Pancreas (tissue), 10 donors: Measurements from ENCODE around the gene MIX23. TPM values are rescaled to one million over a fixed set of nuclear protein-coding genes. Genes with fewer than 3 reads are reported as not detected.

Experiments
- ATAC-seq, 4 donors: fragments of 200-7000 bp; cut with Tn5 transposase; one replicate each; pipeline versions ENCODE4 v1.8.0 to v1.9.1; 2020; ENCODE audit warnings: mild to moderate bottlenecking in 4 of 4, moderate library complexity in 4 of 4
- DNase-seq, 6 donors: peaks; one replicate each; pipeline ENCODE4 v3.0.0-alpha.2; 2020
- FAIRE-seq: peaks from 2 replicates; lab custom pipeline; 2012; peaks lifted over from hg19 to GRCh38; lab: Jason Lieb, UNC
- H3K27ac ChIP-seq, 4 donors: fragments of 200-600 bp; sonication (generic); 1 replicate in 3 of 4; 2 replicates in 1 of 4; pipeline versions ENCODE4 v1.5.0 to v1.8.0; 2020
- H3K27me3 ChIP-seq, 4 donors: fragments of 200-600 bp; one replicate each; pipeline ENCODE4 v1.8.0; 2021
- H3K36me3 ChIP-seq, 3 donors: fragments of 200-600 bp; sonication (generic) in 1 of 3; one replicate each; pipeline versions ENCODE4 v1.5.0 to v1.8.0; 2020 to 2021
- H3K4me1 ChIP-seq, 3 donors: fragments of 200-600 bp; one replicate each; pipeline ENCODE4 v1.8.0; 2021
- H3K4me3 ChIP-seq, 4 donors: fragments of 200-600 bp; sonication (generic) in 2 of 4; one replicate each; pipeline versions ENCODE4 v1.5.0 to v1.8.0; 2020 to 2021
- H3K9me3 ChIP-seq, 4 donors: fragments of 200-600 bp; one replicate each; pipeline ENCODE4 v1.8.0; 2021
- WGBS, 2 donors: extraction: QIAGEN DNeasy Blood & Tissue Kit; methylation state at CpG; one replicate each; pipeline ENCODE4 v1.1.7; 2013; 5-methylcytosine and 5-hydroxymethylcytosine counted together
- intact Hi-C, 3 donors: fragments of 100-400 bp; cut with DNase I; formaldehyde crosslinking; loops; one replicate each; pipeline versions ENCODE4 v1.11.1 to v1.14.2; 2022
- polyA plus RNA-seq, 2 donors: library from polyadenylated mRNA; stranded (reverse); fragments of 200-250 nt; gene quantifications; one replicate each; pipeline ENCODE4 v1.2.3, GENCODE V29; 2013
- total RNA-seq, 6 donors: library from RNA; stranded (reverse); fragmentation: NEBNext Ultra II Directional in 4 of 6; extraction: Animal tissue kit (Norgen Biotek cat#: 25700) in 4 of 6; gene quantifications; one replicate each; pipeline versions ENCODE4 v1.2.1 to v1.2.4, GENCODE V29; 2021 to 2023
- TF ChIP-seq, protein P1 (sequence below), 4 donors: fragments of 200-600 bp; sonication (generic) in 3 of 4; IDR thresholded peaks; one replicate each; pipeline versions ENCODE4 v1.5.0 to v1.8.0; 2021; ENCODE audit warnings: antibody characterized with exemption in 4 of 4
- donor health status: healthy with polysubstance abuse.
- donor health status: DM: no; HTN: no; CAD: no; lungs with moderate emphysema.
- donor health status: DM: no; HTN: no; CAD: no.
- donor health status: control.
- donor health status: control.
- donor health status: Bipolar disorder and iron deficiency.
- donor health status: DM: yes; HTN: yes; CAD: no.
- donor health status: DM: no; HTN: no; CAD: no.
- donor health status: DM: no; HTN: no; CAD: no.
- donor health status: DM: yes; HTN: yes; CAD: no.

The MIX23 gene
- total and polyA plus RNA-seq, 8 donors: 9.3 to 28.6 (median 14.0) TPM

DNA sequence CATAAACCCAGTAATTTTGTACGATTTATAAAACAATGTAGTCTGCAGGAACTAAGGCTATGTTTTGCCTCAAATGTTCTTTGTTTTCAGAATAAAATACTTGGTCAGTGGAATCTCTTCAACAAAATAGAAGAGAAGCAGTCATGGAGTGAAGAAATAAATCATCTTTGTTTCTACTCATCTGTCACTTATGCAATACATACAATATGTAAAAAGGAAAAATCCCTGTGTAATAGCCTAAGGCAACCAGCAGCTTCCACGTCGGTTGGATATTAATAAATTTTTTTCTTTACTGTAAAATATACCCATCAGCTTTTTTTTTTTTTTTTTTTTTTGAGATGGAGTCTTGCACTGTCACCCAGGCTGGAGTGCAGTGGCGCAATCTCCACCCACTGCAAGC is 38.1 kb upstream of the MIX23 start:
- 98% methylated on average over 4 of the region's 4 CpGs for WGBS, 2 donors
- TF ChIP-seq, protein P1, sequence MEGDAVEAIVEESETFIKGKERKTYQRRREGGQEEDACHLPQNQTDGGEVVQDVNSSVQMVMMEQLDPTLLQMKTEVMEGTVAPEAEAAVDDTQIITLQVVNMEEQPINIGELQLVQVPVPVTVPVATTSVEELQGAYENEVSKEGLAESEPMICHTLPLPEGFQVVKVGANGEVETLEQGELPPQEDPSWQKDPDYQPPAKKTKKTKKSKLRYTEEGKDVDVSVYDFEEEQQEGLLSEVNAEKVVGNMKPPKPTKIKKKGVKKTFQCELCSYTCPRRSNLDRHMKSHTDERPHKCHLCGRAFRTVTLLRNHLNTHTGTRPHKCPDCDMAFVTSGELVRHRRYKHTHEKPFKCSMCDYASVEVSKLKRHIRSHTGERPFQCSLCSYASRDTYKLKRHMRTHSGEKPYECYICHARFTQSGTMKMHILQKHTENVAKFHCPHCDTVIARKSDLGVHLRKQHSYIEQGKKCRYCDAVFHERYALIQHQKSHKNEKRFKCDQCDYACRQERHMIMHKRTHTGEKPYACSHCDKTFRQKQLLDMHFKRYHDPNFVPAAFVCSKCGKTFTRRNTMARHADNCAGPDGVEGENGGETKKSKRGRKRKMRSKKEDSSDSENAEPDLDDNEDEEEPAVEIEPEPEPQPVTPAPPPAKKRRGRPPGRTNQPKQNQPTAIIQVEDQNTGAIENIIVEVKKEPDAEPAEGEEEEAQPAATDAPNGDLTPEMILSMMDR (IDR thresholded peaks at IDR 0.05): no peak
- intact Hi-C loops: no loop called here
- H3K36me3 ChIP-seq: peaks cover 3 to 6% (median 4%) of the 10 kb centered on the region in 3 donors
- H3K27ac ChIP-seq: no peak overlapping the region
- FAIRE-seq: no peak
- H3K9me3 ChIP-seq: no peaks in the 10 kb centered on the region
- ATAC-seq: no peak
- H3K27me3 ChIP-seq: no peaks in the 10 kb centered on the region
- DNase-seq: no peak
- H3K4me3 ChIP-seq: no peak overlapping the region
- peaks cover 0 to 6% (median 6%) of the 10 kb centered on the region in 3 donors for H3K4me1 ChIP-seq

DNA sequence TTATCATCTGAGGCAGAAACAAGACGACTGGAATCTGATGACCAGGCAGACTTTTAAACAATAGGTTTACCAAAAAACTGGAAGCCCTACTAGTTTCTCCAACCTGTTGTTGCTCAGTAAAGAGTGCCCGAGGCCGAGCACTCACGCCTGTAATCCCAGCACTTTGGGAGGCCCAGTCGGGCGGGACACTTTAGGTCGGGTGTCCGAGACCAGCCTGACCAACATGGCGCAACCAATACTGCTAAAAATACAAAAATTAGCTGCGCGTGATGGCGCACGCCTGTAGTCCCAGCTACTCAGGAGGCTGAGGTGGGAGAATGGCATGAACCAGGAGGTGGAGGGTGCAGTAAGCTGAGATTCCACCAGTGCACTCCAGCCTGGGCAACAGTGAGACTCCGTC is 33.9 kb upstream of the MIX23 start:
- Histone ChIP-seq H3K36me3 (no peaks in the 10 kb centered on the region), H3K27ac (peak overlapping the region; percentile 83 to 94 (median 89)), H3K4me3 (peak overlapping the region; percentile 51 to 82 (median 66)), H3K4me1 (peaks cover 17 to 27% (median 26%) of the 10 kb centered on the region in 3 donors), H3K27me3 (no peaks in the 10 kb centered on the region), H3K9me3 (no peaks in the 10 kb centered on the region)
- ATAC-seq (peak; percentile 5 to 12 (median 8)), FAIRE-seq (no peak), DNase-seq (peak in 3 of 6 donors; percentile 15 to 39 (median 24))
- WGBS, 2 donors: 21 to 23% methylated on average over 14 of the region's 14 CpGs
- intact Hi-C loops: no loop called here
- TF ChIP-seq, protein P1 (IDR thresholded peaks at IDR 0.05): no peak

DNA sequence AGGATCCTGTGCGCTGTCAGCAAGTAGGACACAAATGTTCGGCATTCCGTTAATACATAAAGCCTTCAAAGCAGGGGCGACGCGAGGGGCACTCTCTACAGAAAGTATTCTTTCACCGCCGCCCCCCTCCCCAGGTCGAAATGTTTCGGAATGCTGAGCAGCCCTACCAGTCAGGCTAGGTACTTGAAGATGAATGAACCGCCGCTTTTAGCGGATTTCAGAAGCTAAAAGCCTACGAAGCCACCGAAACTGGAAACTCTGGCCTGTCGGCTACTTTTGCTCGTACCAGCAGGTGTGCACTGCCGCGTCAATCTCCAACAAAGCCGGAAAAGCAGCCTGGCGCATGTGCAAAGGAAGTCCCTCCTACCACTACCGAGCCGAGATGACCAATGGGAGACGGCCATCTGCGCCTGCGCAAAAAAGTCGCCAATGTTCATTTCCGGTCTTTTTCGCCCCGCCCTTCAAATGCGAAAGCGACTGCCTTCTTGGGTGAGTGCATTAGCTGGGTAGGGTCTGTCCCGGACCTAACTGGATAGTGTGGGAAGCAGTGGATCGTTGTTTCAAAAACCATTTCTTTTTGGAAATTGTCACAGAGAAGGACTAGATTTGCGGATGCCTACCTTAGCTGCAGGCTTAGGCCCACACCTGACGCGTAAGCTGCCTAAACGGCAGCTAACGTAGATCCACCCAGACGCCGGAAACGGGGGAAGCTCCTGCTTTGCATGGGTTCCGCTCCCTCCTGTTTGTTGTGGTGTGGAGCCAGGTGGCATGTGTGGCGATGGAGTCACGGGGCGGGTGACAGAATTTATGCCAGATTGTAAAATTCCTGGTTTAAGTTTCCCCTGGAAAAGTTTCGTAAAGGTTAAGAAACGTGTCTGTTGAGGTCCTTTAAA is 33.0 kb upstream of the MIX23 start, which contains the start of gene WDR5B:
Gene WDR5B, minus strand, starts transcription at position 301 of the 893 bp plus-strand sequence. CDS start 534 bp downstream, outside the sequence.
- no peaks in the 10 kb centered on the region for H3K9me3 ChIP-seq
- H3K27ac ChIP-seq: peak within 1 kb of the TSS; percentile 83 to 94 (median 89)
- WGBS, 2 donors: 0% methylated on average over 48 of the region's 48 CpGs
- TF ChIP-seq, protein P1 (IDR thresholded peaks at IDR 0.05): no peak
- peak; percentile 97 to 100 (median 98) for DNase-seq
- ATAC-seq: peak; percentile 92 to 97 (median 92)
- H3K27me3 ChIP-seq: no peaks in the 10 kb centered on the region
- H3K4me1 ChIP-seq: peaks cover 17 to 30% (median 27%) of the 10 kb centered on the region in 3 donors
- FAIRE-seq: peak; percentile 95
- H3K4me3 ChIP-seq: peak within 1 kb of the TSS; percentile 51 to 82 (median 66)
- H3K36me3 ChIP-seq: no peaks in the 10 kb centered on the region
- intact Hi-C loops: no loop called here

DNA sequence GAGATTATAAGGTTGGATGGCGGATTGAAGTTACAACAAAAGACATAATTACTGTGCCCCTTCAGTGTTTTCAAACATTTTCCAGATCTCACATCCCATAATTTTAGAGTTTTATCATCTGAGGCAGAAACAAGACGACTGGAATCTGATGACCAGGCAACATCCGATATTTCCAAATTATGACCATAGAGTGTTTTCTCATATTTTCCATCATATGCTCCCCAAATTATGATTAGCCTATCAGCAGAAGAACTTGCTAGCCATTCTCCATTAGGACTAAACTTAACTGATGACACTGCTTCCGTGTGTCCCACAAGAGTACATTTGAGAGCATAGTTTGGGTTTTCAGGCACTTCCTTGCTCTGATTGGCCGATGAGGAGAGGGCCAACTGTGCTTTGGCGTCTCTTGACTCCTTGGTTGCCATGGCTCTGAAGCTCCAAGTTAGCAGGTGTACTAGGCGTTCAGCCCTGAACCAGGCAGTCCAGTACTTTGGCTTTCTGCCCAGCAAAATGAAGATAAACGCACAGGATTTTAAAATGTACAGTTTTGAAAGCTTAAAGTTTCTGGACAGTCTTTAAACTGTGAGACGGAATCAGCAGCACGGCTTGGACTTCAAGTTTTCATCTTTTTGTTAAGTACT is 32.2 kb upstream of the MIX23 start:
- FAIRE-seq: no peak

More for the DNA sequence above, 32.2 kb upstream of the MIX23 start:
- peak overlapping the region; percentile 83 to 94 (median 89) for H3K27ac ChIP-seq
- H3K9me3 ChIP-seq: no peaks in the 10 kb centered on the region
- H3K27me3 ChIP-seq: no peaks in the 10 kb centered on the region
- peaks cover 0 to 5% (median under 1%) of the 10 kb centered on the region in 3 donors for H3K36me3 ChIP-seq
- DNase-seq (peak in 5 of 6 donors; percentile 45 to 73 (median 66)), ATAC-seq (peak; percentile 63 to 79 (median 72))
- H3K4me1 ChIP-seq: peaks cover 17 to 30% (median 27%) of the 10 kb centered on the region in 3 donors
- TF ChIP-seq, protein P1 (IDR thresholded peaks at IDR 0.05): no peak
- intact Hi-C loops: no loop called here
- peak overlapping the region; percentile 51 to 82 (median 66) for H3K4me3 ChIP-seq
- WGBS, 2 donors: 13% methylated on average over 10 of the region's 10 CpGs
